Breast epithelium (tissue), 4 donors: ENCODE data around the gene BTBD17. TPM values are rescaled to one million over a fixed set of nuclear protein-coding genes. Genes with fewer than 3 reads are reported as not detected.

ENCODE experiments used
- DNase-seq, 2 donors: peaks; one replicate each; pipeline ENCODE4 v3.0.0-alpha.2; 2019; ENCODE audit warnings: low spot score in 2 of 2
- H3K27ac ChIP-seq, 2 donors: fragments of 200-600 bp; sonication (generic) in 1 of 2; one replicate each; pipeline ENCODE4 v1.5.1; 2016 to 2019; ENCODE audit warnings: mild to moderate bottlenecking in 1 of 2
- H3K27me3 ChIP-seq, 2 donors: fragments of 200-600 bp; sonication (generic) in 1 of 2; one replicate each; pipeline versions ENCODE4 v1.5.1 to v1.6.0; 2017 to 2019; ENCODE audit warnings: control low read depth in 1 of 2, mild to moderate bottlenecking in 1 of 2
- H3K36me3 ChIP-seq: fragments of 200-600 bp; one replicate; pipeline ENCODE4 v1.5.1; 2019
- H3K4me1 ChIP-seq, 2 donors: fragments of 200-600 bp; sonication (generic); one replicate each; pipeline ENCODE4 v1.5.1; 2016 to 2019; ENCODE audit warnings: control low read depth in 1 of 2
- H3K4me3 ChIP-seq, 3 donors: fragments of 200-600 bp; sonication (generic); 1 replicate in 2 of 3; 2 replicates in 1 of 3; pipeline ENCODE4 v1.5.1; 2016 to 2019; ENCODE audit warnings: mild to moderate bottlenecking in 3 of 3, moderate library complexity in 2 of 3
- H3K9me3 ChIP-seq, 2 donors: fragments of 200-600 bp; sonication (generic) in 1 of 2; one replicate each; pipeline ENCODE4 v1.5.1; 2016 to 2019; ENCODE audit warnings: control low read depth in 1 of 2
- CTCF ChIP-seq, 3 donors: fragments of 450-650 bp; IDR thresholded peaks; one replicate each; pipeline ENCODE4 v1.5.1; 2016 to 2017; ENCODE audit warnings: antibody characterized with exemption in 3 of 3, mild to moderate bottlenecking in 3 of 3, moderate library complexity in 3 of 3
- POLR2A ChIP-seq: fragments of 450-650 bp; IDR thresholded peaks from one replicate; pipeline ENCODE4 v1.6.1; 2016; ENCODE audit warnings: antibody characterized with exemption, mild to moderate bottlenecking, moderate library complexity
- POLR2AphosphoS5 ChIP-seq, 3 donors: sonication (generic); formaldehyde crosslinking; IDR thresholded peaks; one replicate each; pipeline ENCODE4 v1.6.1; 2017; ENCODE audit warnings: antibody characterized with exemption in 3 of 3
- intact Hi-C: fragments of 100-400 bp; cut with DNase I; formaldehyde crosslinking; loops from one replicate; pipeline ENCODE4 v1.15.1; 2023; ENCODE audit warnings: low total_unique reads
- total RNA-seq, 3 donors: library from RNA; depleted of rRNA; stranded (reverse); fragments of >200 nt; gene quantifications; one replicate each; pipeline ENCODE4 v1.1.0, GENCODE V29; 2016

BTBD17 gene
- total RNA-seq, 3 donors from 2014 or later, result not detected

DNA sequence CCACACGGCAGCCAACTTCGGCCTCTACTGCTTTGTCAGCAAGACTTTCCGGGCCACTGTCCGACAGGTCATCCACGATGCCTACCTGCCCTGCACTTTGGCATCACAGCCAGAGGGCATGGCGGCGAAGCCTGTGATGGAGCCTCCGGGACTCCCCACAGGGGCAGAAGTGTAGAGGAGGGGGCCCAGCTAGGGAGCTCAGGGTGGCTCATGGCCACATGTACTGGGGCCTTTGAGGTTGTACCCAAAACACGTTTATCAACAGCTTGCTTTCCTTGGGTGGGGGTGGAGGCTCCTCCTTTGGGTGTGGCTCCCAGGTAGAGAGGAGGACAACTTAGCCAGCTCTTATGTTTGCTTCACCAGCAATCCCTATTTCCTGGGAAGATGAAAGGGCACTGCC is 10.8 kb upstream of the BTBD17 start:
- H3K27ac ChIP-seq, result no peak overlapping the region
- H3K4me1 ChIP-seq, result no peaks in the 10 kb centered on the region
- no peak for TF ChIP-seq POLR2A
- no peak for TF ChIP-seq CTCF (IDR thresholded peaks at IDR 0.05)
- no peak for TF ChIP-seq POLR2AphosphoS5 (IDR thresholded peaks at IDR 0.05)
- no peak overlapping the region for H3K4me3 ChIP-seq
- intact Hi-C loops, result no loop called here
- no peak for DNase-seq
- no peaks in the 10 kb centered on the region for H3K36me3 ChIP-seq
- H3K27me3 ChIP-seq, result peaks cover 0 to 2% of the 10 kb centered on the region in 2 donors
- H3K9me3 ChIP-seq, result no peaks in the 10 kb centered on the region

DNA sequence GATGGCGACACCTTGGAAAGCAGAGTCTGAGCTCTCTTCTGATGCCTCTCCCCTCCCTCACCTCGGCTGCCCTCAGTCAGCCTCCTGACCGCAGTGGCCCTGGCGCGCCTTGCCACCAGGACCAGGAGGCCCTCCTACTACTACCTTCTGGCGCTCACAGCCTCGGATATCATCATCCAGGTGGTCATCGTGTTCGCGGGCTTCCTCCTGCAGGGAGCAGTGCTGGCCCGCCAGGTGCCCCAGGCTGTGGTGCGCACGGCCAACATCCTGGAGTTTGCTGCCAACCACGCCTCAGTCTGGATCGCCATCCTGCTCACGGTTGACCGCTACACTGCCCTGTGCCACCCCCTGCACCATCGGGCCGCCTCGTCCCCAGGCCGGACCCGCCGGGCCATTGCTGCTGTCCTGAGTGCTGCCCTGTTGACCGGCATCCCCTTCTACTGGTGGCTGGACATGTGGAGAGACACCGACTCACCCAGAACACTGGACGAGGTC is 10.0 kb upstream of the BTBD17 start:
- Histone ChIP-seq H3K4me1 (no peaks in the 10 kb centered on the region), H3K9me3 (no peaks in the 10 kb centered on the region), H3K27ac (no peak overlapping the region), H3K4me3 (no peak overlapping the region), H3K36me3 (no peaks in the 10 kb centered on the region), H3K27me3 (peaks cover 0 to 6% of the 10 kb centered on the region in 2 donors)
- TF ChIP-seq POLR2A, result no peak
- no peak for TF ChIP-seq CTCF (IDR thresholded peaks at IDR 0.05)
- no peak for TF ChIP-seq POLR2AphosphoS5 (IDR thresholded peaks at IDR 0.05)
- no peak for DNase-seq
- intact Hi-C loops, result no loop called here

DNA sequence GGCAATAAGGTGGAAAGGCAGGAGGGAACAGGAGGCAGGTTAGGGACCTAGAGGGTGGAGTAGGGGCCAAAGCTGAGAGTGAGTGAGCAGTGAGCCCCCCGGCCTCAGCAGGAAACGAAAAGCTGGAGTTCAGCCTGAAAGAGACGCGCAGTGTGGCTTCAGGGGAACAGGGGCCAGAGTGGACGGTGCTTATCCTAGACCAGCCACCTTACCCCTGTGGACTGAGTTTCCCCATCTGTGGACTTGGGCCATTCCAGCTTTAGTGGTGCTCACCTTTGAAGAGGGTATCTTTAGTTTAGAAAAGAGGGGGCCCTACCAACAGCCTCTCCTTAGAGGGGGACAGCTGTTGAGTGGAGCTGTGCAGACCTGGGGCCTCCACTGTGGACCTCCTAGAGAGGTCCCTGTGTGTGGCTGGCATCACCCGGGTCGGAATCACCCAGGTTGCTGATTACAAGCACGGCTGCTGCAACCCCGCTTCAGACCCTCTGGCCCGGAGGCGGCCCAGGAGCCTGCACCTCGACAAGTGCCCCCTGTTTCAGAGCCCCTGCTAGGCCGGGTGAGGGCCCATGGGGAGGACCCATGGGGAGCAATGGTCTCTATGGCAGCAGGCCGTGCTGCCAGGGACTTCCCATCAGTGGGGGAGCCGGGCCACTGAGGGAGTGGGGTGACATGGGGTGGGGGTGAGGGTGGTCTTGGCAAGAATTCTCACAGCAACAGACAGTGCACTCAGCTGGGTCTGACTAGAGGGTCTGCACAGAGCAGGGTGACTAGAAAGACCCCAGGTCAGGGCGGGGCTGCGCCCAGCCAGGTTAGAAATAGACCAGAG is 8.2 kb upstream of the BTBD17 start:
- peaks cover 0 to 6% of the 10 kb centered on the region in 2 donors for H3K27me3 ChIP-seq
- H3K27ac ChIP-seq, result no peak overlapping the region
- H3K36me3 ChIP-seq, result no peaks in the 10 kb centered on the region
- no peak overlapping the region for H3K4me3 ChIP-seq
- intact Hi-C loops, result no loop called here
- no peaks in the 10 kb centered on the region for H3K4me1 ChIP-seq
- no peak for DNase-seq
- TF ChIP-seq POLR2A (no peak), CTCF (IDR thresholded peaks at IDR 0.05) (no peak), POLR2AphosphoS5 (IDR thresholded peaks at IDR 0.05) (no peak)
- no peaks in the 10 kb centered on the region for H3K9me3 ChIP-seq

DNA sequence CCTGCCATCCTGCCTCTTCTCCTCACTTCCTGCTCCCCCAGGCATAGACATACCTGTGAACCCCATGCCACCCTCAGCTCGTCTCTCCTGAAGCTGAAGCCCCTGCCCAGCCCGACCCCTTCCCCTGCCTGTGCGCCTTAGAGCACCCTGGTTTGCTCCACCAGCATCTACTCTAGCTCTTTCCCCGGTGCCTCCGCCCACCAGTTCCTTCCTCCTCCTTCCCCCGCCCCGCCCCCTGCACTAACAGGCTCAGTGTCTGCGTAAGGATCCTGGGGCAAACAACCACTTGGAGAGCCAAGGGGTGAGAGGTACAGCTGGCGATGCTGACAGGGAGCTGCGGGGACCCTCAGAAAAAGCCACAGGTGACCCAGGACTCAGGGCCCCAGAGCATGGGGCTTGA is 7.6 kb upstream of the BTBD17 start:
- Histone ChIP-seq H3K4me1 (no peaks in the 10 kb centered on the region), H3K36me3 (no peaks in the 10 kb centered on the region), H3K4me3 (no peak overlapping the region), H3K27me3 (peaks cover 0 to 6% of the 10 kb centered on the region in 2 donors), H3K9me3 (no peaks in the 10 kb centered on the region), H3K27ac (no peak overlapping the region)
- TF ChIP-seq POLR2A (no peak), POLR2AphosphoS5 (IDR thresholded peaks at IDR 0.05) (no peak), CTCF (IDR thresholded peaks at IDR 0.05) (no peak)
- no peak for DNase-seq
- intact Hi-C loops, result no loop called here

- Histone ChIP-seq H3K9me3 (no peaks in the 10 kb centered on the region), H3K27me3 (peaks cover 0 to 6% of the 10 kb centered on the region in 2 donors), H3K27ac (no peak overlapping the region), H3K4me3 (no peak overlapping the region), H3K36me3 (no peaks in the 10 kb centered on the region), H3K4me1 (no peaks in the 10 kb centered on the region)
- DNase-seq, result peak in 1 of 2 donors; percentile 37
- TF ChIP-seq CTCF (IDR thresholded peaks at IDR 0.05) (peak; percentile 67 to 85 (median 74)), POLR2AphosphoS5 (IDR thresholded peaks at IDR 0.05) (no peak), POLR2A (no peak)
- intact Hi-C loops, result no loop called here
Measured at GRCh38 chr17:74368341-74369081, 6.8 kb upstream of the BTBD17 start.
